Amygdala (tissue), 56 donors: Measurements from ENCODE around the gene DRAM2.
A peak's percentile ranks its signal among the peaks of the same experiment; 100 is the strongest.

Experiments used
- DNase-seq, 56 donors: peaks; one replicate each; lab custom pipeline; 2025; lab: John Stamatoyannopoulos, UW

Gene DRAM2

DNA sequence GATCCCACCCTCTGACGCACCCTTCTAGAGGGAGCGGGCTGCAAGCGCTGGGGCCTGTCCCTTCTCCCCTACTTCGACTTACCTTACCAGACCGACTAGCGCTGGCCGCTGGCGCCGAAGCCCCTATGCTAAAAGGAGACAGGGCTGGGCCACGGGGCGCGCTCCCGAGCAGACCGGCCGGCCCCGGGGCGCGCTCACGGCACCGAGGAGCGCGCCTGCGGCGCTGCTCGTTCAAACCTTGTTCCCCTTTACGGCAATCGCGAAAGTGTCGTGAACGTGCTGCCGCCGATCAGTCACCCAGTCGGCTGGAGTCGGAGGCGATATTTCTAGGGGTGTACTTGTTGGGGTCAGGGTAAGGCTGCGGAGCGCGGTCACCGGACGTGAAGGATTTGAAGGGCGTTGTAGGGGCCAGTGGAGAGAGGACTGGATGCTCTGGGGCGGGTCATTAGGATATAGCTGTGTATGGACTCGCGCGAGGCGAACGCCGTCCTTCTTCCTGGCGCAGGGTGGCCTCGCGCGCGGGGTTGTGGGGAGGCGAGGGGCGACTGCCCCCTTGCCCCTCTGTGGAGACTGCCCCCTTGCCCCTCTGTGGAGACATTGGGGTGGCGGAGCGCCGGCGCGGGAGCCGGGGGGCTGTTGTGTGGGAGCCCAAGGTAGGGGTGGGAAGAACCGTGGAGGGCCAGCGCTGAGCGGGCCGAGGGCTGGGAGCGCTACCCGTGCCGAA, at the start of gene DRAM2, which contains the start of gene CEPT1:
TSS of gene DRAM2 (minus strand) at position 138 of the 724 bp plus-strand sequence. CDS start 8,539 bp downstream, outside the sequence.
TSS of gene CEPT1 (plus strand) at position 268 of the 724 bp plus-strand sequence. CDS start 7,492 bp downstream, outside the sequence.
- DNase-seq: peak; percentile 37 to 96 (median 86)

DNA sequence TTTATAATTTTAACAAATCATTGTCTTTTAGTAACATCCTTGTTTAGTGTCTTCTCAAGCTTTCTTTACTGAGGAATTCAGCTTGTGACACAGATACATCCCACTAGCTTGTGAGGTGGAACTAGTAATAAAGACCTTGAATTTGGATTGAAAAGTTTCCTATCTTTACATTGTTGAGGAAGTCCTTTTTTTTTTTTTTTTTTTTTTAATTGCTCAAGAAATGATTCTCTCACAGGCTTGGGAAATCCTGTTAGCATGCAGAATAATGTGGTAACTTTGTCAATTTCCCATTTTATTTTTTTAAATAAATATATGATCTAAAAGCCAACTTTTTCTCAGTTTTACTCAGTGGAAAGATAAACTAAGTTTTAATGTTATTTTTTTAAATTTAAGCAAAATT, 44.8 kb upstream of the DRAM2 start:
- DNase-seq: no peak

DNA sequence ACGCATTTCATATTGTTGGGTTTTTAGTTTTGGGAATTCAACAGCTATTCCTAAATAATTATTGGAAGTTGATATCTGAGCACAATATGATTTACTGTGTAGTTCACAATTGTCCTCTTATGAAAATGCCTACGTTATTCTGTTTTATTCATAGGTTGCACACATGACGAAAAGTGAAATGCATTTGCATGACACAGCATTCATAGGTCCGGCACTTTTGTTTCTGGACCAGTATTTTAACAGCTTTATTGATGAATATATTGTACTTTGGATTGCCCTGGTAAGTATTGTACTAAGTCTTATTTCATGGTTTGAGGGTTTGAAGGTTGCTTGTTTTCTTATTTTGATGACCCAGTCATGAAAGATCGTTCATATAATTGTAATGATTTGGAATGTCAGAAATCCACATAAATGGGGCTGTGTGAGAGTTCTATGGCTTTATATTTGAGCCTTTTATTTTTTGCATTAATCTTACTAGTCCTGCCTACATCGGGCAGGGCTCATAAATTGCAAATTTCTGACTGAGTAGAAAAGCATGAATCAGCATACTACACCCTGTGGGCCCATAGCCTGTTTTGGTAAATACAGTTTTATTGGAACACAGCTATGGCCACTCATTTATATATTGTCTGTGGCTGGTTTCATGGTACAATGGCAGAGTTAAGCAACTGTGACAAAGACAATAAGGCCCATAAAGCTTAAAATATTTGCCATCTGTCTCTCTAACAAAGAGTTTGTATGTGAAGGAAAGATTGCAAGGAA, 43.6 kb upstream of the DRAM2 start:
- DNase-seq: no peak

- no peak for DNase-seq
Observed at GRCh38 chr1:111182052-111182451, 42.2 kb upstream of the DRAM2 start.

GRCh38 chr1:111179968-111180533, 40.2 kb upstream of the DRAM2 start:
- no peak for DNase-seq

DNA sequence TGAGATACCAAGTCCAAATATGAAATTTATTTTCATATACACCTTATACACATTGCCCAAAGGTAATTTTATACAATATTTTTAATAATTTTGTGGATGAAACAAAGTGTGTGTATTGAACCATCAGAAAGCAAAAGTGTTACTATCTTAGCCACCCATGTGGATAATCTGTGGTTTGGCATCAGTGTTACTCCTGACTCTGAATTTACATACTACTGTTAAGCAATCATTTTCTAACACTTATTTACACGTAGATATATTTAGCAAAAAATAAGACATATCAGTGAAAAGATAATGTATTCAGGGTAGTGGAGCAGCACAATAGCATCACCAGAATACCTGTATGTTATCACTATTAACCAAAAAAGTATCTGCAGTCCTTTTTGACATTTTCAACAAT, 36.8 kb upstream of the DRAM2 start:
- DNase-seq: no peak

GRCh38 chr1:111175349-111175748, 35.5 kb upstream of the DRAM2 start:
- no peak for DNase-seq

DNA sequence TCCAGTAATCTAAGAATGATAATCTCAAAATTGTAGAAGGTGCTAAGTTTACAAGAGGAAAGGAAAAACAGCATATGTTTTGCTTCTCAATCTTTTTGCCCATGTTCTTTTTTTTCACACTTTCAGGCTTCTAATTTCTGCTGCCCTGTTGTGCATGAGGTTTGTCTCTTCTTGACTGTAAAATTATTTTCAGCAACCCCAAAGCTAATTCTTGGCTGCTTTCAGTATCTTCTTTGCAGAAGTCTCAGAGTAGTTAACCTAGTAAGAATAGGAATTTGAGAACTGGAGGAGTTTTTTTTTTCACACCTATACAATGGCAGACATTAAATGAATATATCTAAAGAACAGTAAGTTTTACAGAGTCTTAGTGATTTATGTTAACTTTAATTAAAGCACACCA, 34.2 kb upstream of the DRAM2 start:
- no peak for DNase-seq

DNA sequence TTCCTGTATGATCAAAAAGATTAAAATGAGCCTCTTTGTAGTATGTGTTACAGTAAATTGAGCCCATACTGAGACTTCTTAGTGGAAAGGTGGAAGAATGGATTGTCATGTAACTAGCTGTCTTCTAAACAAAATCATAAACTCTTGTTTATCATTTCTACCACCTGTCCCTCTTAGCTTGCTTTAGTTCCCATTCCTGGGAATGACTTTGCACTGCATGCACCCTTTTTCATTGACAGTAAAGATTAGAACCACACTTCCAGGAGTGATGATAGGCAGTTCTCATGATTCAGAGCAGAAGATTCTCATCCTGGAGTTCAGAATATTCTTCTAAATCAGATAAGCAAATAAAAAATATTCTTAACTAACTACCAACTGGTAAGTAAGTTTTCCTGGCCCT, 32.6 kb upstream of the DRAM2 start:
- DNase-seq: no peak

DNA sequence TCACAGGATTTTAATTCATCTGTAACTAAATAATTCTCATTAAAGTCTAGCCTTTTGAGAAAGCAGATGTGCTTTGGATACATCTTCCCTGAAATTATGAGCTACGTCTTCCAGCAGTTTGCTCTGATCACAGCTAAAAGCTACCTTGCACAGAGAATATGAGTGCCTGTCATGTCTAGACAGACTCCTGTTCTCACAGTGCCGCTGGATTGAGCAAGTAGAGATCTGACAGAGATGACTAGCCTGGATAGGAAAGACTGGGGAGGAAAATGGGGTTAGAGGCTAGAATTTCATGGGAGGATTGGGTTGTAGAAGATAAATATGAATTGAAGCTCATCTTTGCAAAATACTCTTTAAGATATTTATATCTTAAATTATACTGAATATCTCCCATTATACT, 24.3 kb upstream of the DRAM2 start:
- DNase-seq: no peak

- no peak for DNase-seq
Observed at GRCh38 chr1:111163363-111163762, 23.5 kb upstream of the DRAM2 start.

- no peak for DNase-seq
Observed at GRCh38 chr1:111162488-111162880, 22.6 kb upstream of the DRAM2 start.

DNA sequence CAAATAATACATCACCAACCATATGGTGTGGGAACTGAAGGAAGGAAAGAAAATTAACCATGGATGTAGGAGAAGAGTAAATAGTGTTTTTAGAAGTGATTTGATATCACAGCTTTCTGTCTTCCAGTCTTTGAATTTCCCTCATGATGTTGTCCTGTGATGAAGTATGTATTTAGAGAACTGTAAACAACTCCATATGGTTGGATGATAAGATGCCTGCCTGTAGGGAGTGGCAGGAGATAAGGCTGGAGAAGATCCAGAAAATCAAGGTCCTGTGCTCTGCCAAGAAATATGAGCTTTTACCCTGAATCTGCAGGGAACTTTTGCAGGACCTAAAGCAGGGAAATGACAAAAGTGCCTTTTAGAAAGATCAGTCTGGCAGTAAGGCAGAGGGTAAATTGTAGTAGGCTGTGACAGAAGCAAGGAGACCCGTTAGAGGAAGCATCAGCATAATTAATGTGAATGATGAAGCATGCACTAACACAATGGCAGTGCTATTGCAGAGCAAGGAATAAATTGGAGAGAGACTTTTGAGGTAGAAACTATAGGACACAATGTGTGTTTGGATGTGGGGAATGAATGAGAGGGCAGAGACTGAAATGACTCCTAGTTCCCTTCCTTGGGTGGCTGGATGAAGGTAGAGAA, 22.1 kb upstream of the DRAM2 start:
- no peak for DNase-seq

- DNase-seq: no peak
Observed at GRCh38 chr1:111157431-111157830, 17.5 kb upstream of the DRAM2 start.

GRCh38 chr1:111154021-111154999, 14.4 kb upstream of the DRAM2 start:
- no peak for DNase-seq

GRCh38 chr1:111151838-111152237, 11.9 kb upstream of the DRAM2 start:
- no peak for DNase-seq

GRCh38 chr1:111148376-111148881, 8.5 kb upstream of the DRAM2 start:
- DNase-seq: no peak

- no peak for DNase-seq
Observed at GRCh38 chr1:111147948-111148347, 8.1 kb upstream of the DRAM2 start.

DNA sequence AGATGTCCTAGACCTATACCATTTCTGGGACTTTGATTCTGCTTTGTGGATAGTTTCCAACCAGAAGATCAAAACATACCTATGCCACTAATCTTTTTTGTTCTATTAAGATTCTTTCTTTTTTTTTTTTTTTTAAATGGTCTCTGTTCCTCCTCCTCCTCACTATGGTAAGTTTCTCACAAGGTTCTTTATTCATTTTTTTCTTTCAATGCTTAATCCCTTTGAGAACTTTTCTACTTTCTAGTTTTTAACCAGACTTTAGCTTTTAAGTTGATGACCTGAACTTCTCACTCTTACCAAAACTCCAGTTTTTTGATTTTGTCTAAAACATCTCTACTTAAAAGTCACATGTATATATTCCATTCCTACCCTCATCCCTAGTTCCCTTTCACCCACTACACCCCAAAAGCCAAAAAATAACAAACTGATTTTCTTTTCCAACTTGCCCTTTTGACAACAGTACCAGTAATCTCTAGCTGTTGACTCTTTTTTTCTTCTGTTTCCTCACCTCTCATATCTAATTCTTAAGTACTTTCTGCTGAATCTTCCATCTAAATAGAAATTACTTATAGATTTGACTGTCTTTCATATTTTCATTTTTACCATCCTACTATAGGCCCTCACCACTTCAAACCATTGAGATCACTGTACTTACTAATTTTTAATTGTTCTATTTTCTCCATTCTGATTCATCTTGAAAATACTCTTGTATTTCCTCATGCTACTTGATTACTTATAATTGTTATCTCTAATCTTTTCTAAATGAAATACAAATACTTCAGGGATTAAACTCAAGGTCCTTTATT, 6.3 kb upstream of the DRAM2 start:
- DNase-seq: no peak
